GM12875 (cell line): ENCODE measurements around the gene SAV1.
"Not testable (repeated sequence)": the region's sequence is repeated elsewhere in the genome, so short reads cannot be mapped to it uniquely, and the experiment has no call there.

Experiments
- H3K4me3 ChIP-seq: one replicate; pipeline ENCODE4 v1.5.1; 2011; ENCODE audit warnings: low read depth, low read length, control low read depth
- TF ChIP-seq, protein P1 (sequence below): IDR thresholded peaks from 2 replicates; pipeline ENCODE4 v1.5.1; 2011; ENCODE audit warnings: low read depth, mild to moderate bottlenecking, control low read depth, inconsistent platforms, low read length, moderate library complexity, borderline replicate concordance; ENCODE audit not compliant: insufficient read depth

The SAV1 gene

DNA sequence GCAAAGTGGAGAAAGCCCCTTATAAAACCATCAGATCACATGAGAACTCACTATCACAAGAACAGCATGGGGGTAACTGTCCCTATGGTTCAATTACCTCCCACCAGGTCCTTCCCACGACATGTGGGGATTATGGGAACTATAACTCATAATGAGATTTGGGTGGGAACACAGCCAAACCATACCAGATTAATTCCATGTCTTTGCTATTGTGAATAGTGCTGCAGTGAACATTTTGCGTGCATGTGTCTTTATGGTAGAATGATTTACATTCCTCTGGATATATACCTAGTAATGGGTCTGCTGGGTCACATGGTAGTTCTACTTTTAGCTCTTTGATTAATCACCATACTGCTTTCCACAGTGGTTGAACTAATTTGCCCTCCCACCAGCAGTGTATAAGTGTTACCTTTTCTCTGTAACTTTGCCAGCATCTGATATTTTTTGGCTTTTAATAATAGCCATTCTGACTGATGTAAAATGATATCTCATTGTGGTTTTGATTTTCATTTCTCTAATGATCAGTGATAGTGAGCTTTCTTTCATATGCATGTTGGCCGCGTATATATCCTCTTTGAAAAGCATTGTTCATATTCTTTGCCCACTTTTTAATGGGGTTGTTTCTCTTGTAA, 29.7 kb upstream of the SAV1 start:
- TF ChIP-seq, protein P1, sequence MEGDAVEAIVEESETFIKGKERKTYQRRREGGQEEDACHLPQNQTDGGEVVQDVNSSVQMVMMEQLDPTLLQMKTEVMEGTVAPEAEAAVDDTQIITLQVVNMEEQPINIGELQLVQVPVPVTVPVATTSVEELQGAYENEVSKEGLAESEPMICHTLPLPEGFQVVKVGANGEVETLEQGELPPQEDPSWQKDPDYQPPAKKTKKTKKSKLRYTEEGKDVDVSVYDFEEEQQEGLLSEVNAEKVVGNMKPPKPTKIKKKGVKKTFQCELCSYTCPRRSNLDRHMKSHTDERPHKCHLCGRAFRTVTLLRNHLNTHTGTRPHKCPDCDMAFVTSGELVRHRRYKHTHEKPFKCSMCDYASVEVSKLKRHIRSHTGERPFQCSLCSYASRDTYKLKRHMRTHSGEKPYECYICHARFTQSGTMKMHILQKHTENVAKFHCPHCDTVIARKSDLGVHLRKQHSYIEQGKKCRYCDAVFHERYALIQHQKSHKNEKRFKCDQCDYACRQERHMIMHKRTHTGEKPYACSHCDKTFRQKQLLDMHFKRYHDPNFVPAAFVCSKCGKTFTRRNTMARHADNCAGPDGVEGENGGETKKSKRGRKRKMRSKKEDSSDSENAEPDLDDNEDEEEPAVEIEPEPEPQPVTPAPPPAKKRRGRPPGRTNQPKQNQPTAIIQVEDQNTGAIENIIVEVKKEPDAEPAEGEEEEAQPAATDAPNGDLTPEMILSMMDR, result no peak
- no peak overlapping the region for H3K4me3 ChIP-seq

DNA sequence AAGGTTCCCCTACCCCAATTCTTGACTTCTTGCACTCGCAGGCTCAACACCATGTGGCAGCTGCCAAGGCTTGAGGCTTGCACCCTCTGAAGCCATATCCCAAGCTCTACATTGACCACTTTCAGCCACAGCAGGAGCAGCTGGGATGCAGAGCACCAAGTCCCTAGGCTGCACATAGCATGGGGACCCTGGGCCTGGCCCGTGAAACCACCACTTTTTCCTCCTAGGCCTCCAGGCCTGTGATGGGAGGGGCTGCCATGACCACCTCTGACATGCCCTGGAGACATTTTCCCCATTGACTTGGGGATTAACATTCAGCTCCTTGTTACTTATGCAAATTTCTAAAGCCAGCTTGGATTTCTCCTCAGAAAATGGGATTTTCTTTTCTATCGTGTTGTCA, 26.2 kb upstream of the SAV1 start:
- H3K4me3 ChIP-seq, result not testable (repeated sequence)

DNA sequence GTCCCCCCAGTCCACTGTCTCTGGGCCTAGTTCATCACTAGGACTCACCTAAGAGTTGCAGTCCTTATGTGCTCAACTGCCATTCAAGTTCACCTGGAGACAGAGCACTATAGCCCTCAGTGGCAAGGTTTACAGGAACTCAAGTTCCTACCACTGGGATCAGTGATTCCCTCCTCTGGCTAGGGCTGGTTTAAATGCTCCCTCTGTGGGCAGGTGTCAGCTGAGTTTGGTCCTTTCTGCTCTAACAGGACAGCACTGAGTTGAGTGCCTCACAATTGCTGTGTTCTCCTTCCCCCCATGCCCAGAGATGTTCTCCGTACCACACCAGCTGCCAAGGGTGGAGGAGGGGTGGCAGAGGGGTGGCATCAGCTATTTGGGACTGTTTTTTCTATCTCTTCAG, 20.8 kb upstream of the SAV1 start:
- no peak overlapping the region for H3K4me3 ChIP-seq
- TF ChIP-seq, protein P1, result no peak

DNA sequence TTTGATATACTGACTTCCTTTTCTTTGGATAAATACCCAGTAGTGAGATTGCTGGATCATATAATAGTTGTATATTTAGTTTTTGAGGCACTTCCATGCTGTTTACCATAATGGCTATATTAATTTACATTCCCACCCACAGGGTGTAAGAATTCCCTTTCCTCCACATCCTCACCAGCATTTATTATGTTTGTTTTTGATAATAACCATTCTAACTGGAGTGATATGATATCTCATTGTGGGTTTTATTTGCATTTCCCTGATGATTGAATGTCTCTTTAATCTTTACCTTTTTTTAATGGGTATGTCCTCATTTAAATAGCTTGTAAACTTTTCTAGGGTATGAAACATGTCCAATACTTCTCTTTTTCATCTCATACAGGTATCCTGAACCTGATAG, 11.6 kb upstream of the SAV1 start:
- TF ChIP-seq, protein P1, result no peak
- no peak overlapping the region for H3K4me3 ChIP-seq

DNA sequence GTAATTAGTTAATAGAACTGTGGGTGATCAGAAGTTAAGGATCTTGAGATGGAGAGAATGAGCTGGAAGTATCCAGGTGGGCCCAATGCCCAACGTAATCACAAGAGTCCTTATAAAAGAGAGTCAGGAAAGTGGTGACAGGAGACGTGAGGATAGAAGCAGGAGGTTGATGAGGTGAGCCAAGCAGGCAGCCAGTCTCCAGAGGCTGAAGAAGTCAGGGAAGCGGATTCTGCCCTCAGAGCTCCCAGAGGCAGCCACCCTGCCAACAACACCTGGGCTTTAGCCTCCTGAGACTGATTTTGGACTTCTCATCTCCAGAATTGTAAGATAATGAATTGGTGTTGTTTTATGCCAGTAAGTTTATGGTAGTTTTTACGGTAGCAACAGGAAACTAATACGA, 10.1 kb upstream of the SAV1 start:
- TF ChIP-seq, protein P1, result no peak
- no peak overlapping the region for H3K4me3 ChIP-seq

DNA sequence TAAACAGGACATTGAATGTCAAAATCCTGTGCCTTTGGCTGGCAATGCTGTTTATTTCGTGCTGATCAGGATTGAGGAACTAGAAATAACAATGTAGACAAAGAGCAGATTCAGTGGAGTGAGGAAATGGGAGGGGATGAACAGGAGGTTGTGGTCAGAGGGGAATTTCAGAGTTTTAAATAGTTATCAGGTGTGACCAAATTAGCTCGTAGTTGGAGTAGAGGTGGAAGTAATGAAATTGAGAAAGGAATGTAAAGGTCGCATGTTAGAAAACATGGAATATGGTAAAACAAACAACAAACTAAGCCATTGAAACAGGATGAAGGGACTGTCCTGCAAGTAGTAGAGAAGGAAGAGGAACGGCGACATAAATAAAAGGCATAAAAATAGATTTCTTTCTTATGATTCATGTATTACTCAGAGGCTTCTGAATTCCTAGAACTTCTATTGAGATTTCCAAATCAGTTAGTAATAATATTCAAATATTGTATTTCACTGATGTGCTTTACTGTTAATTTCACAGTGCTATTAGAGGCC, 9.5 kb upstream of the SAV1 start:
- H3K4me3 ChIP-seq, result no peak overlapping the region
- TF ChIP-seq, protein P1, result no peak

DNA sequence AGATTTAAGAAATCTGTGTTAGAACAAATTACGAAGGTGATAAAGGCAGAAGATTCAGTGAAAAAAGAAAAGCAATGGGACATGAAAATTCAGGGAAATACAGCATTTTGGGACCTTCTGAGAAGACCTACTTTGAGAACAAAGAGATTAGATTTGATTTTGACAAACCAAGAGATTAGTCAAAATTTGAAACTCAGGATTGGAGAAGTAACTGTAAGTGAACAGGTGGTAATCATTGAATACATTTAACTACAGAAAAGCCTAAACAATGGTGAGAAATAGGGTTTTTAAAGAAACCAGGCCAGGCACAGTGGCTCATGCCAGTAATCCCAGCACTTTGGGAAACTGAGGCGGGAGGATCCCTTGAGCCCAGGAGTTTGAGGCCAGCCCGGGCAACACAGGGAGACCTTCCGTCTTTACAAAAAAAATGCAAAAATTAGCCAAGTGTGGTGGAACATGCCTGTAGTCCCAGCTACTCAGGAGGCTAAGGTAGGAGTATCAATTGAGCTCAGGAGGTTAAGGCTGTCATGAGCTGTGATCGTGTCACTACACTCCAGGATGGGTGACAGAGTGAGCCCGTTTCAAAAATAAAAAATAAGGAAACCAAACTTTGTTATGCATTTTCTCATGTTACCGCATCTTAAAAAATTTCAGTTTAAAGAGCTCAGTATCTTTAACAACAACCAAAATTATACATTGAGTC, 8.9 kb upstream of the SAV1 start:
- TF ChIP-seq, protein P1, result no peak
- no peak overlapping the region for H3K4me3 ChIP-seq
